ENCODE measurements around the gene IFNA14.
"Not testable (repeated sequence)": the region's sequence is repeated elsewhere in the genome, so short reads cannot be mapped to it uniquely, and the experiment has no call there.

Gene IFNA14

DNA sequence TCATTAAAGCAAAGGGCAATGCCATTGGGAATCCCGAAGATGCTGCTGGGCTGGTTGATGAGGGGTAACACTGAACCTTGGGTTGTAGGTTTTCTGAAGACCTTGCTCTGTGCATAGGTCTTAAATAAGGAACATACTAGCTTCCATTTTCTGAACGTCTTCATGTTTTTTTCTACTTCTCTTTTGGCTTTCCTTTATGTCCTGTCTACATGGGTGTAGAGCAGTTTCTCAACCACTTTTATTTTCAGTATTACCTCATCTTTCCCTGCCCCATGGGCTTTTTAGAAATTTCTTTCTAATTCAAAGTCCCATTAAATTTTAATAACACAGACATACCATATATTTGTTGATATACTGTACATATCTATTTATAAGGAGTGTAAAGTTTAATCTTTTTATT, at the start of gene IFNA14:
TSS of gene IFNA14 (minus strand) at position 95 of the 400 bp plus-strand sequence. CDS start at position 25, 70 bp downstream.
- no peak for ATAC-seq

DNA sequence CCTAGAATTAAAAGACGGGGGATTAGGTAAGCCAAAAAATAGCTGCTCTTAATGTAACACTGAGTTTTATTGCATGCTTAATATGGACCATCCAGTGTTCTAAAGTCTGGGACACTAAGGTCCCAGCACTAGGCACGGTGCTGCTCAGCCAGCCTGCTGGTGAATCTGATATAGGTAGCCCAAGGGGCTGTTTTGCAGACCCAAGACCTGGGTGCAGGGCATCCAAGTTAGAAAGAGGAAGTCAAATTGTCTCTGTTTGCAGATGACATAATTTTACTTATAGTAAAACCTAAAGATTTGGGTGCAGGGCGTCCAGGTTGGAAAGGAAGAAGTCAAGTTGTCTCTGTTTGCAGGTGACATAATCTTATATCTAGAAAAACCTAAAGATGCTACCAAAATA, 47.5 kb upstream of the IFNA14 start:
- no peak for ATAC-seq

GRCh38 chr9:21286659-21287058, 46.9 kb upstream of the IFNA14 start:
- no peak for ATAC-seq

DNA sequence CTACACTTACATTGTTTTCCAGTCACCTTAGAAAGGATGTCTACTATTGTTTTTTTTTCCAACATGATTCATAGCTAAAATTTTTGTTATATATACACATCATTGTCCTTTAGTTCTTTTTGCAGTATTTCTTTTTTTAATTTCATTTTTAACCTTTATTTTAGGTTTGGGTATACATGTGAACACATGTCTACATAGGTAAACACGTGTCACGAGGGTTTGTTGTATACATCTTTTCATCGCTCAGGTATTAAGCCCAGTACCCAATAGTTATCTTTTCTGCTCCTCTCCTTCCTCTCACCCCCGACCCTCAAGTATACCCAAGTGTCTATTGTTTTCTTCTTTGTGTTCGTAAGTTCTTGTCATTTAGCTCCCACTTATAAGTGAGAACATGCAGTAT, 46.3 kb upstream of the IFNA14 start:
- ATAC-seq, result no peak

GRCh38 chr9:21281275-21281674, 41.5 kb upstream of the IFNA14 start:
- ATAC-seq, result no peak

DNA sequence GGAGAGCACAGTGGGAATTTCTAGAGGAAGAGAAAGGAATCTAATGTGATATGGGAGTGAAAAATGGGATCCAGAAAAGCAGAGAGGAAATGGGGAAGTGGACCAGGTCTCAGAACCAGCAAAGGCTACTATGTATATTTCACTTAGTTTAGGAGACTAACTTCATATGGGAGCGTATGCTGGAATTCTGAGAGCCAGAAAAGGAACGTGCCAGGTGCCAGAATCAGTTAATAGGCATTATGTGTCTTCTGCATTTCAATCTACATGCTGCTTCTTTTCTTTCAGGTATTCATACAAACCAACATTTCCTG, 28.5 kb upstream of the IFNA14 start:
- ATAC-seq, result no peak

DNA sequence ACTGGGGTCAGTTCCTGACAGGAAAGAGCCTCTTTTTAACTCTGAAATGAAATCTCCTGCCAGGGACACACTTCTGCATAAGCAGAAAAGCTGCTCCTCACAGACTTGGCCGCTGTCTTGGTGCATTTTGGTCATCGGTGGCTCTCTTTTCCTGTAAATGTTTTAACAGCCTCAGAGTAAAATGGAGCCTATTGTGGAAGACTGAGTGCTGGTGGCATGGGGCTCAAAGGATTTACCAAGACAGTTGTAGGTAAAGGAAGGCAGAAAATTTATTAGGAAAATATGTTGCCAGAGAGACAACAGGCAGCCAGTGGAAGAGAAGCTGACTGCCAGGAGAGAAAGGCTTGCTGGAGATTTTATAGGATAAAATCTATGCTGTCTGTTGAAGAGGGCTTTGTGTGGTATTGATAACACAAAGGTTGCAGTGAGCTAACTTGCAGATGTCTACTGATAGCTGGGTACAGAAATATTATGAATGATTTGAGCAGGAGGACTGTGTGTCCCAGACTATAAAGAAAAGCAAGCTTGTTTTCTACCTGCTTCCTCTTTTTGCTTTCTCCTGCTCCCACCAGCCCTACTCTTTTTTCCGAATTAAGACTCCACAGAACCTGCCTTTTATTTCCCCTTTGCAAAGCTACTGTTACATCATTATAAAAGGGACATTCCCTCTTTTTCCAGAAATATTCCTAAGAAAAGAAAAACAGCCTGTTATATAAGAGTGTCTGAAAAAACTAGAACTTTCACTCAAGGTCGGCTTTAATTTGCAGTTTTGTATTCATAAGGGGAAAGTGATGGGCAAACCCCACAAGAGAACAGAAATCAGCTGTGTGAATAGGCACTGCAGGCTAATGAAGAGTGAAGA, 27.9 kb upstream of the IFNA14 start:
- no peak for ATAC-seq

GRCh38 chr9:21266733-21267484, 27.1 kb upstream of the IFNA14 start:
- no peak for ATAC-seq

DNA sequence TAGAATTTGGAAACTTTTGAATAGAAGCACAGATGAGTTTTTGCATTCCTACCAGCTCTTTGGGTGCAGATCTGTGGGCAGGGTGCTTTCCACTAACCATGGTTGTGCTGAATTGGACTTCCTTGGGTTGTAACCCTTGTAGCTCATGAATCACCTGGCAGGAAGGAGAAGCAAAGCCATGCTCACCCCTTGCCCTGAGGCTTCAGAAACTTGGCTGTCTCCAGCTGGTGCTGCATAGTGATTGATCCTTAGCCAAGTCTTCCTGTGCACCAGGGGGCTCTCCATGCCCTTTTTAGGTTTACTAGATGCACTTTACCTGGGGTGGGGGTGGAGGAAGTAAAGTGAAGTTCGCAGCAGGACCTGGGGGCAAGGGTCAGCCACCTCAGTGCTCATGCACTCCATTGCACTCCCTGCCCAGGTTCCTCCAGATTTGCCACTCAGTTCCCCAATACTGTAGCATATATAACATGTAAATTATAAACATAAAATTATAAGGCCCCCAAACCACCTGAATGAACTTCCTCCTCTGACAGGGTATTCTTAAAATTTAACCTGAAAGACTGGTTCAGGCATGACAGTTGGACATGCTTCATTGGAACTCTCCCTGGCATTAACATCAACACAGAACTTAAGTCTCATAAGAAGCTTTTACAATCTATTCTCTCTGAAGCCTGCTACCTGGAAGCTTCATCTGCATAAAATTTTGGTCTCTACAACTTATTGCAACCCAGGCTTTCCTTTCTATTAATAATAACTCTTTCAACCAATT, 25.8 kb upstream of the IFNA14 start:
- no peak for ATAC-seq

GRCh38 chr9:21255538-21256212, 15.9 kb upstream of the IFNA14 start:
- no peak for ATAC-seq

DNA sequence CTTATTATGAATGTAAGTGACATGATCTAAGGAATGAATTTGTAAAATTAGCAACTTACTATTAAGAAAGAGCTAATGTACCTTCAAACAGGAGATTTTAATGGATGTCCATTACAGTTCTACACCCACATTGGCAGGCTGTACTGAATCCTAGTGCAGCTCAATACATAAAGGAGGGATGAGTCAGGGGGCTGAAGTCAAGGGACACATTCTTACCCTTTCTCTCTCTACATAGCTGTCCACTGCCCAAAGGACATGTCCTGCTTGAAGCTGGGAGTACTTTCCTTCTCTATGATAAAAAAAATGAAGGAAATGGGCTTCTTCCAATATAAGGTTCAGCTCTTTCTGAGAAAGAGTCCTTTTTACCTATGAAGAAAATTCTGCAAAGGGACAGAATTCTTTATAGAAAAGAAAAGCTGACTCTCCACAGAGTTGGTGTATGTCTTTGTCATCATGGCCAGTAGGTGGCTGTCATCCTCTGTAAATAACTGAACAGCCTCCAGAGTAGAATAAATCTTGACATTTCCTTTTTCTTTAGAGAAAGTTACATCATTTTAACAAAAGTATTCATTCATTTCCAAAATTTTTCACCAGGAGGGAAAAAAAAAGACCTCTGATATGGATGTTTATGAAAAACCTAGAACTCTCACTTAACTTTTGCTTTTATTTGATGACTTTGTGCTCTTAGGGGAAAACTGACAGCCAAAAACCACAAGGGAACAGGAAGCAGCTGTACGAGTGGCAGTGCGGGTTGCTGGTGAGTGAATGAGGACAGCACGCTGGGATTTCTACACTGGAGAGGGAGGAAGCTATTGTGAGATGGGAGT, 13.1 kb upstream of the IFNA14 start:
- no peak for ATAC-seq

DNA sequence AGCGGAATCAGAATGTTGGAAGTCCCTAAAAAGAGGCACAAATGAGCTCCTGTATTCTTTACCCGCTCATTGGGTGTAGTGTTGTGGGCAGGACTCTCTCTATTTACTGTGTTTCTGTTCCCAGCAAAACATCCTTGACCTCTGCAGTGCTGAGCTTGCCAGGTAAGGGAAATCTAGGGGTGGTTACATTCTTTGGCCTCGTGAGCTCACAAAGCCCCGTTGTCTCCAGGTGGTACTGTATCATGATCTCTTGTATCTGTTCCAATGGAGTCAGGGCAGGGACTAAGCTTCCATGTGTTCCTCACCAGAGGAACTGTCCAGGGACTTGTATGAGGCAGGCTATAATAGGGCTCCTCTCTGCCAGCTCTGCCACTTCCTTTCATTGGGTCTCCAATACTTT, 11.8 kb upstream of the IFNA14 start:
- no peak for ATAC-seq

GRCh38 chr9:21251190-21251589, 11.4 kb upstream of the IFNA14 start:
- ATAC-seq, result no peak

DNA sequence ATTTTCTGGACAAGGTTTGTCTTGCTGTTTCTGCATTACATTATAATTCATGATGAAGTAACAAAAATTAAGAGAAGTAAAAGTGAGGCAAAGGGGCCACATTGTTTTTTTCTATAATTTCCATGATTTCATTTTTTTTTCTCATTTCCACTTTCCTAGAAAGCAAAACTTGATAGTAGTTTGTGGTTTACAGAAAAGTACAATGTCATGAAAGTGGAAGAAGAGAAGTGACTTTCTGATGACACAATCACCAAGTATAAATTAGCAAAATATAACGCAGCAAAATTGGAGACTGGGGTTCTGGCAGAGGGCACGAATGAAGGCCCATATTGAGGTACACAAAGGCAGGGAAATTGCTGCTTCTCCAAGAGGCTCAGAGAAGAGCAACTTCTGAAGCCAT, 5.0 kb upstream of the IFNA14 start:
- no peak for ATAC-seq

GRCh38 chr9:21236360-21236714, 3.5 kb downstream of the IFNA14 start:
- not testable (repeated sequence) for ATAC-seq

GRCh38 chr9:21235468-21236359, 4.1 kb downstream of the IFNA14 start:
- ATAC-seq, result peak; percentile 36 to 48

GRCh38 chr9:21234153-21234687, 5.6 kb downstream of the IFNA14 start:
- ATAC-seq, result no peak

DNA sequence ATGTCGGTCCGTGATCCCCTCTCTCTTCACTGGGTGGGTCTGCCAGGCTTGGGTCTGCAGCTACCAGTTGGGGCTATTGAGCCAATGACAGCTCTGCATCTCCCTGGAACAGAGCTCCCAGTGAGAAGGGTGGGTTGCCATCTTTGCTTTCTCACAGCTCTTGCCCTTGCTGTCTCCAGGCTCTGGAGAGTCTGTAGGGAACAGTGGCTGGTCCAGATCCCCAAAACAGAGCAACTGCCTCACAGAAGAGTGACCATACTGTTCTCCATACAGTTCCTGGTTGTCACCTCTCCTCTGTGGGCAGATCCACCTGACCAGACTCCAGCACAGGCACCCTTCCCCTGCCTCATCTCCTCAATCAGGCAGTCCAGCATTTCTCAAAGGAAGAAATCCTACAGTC, 6.5 kb downstream of the IFNA14 start:
- ATAC-seq, result no peak

DNA sequence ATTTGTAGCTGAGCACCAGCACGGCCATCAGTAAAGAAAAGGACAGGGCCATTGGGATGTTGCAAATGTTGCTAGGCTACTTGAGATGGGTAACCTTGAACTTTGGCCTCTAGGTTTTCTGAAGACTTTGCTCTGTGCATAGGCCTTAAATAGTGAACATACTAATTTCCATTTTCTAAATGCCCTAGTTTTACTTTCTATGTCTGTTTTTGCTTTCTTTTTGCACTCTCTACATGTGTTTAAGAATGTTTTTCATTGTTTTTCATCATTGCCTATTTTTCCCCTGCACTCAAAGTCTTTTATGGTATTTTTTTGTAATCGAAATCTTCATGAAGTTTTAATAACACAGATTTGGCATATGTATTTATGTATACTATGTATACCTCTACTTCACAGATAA, 11.7 kb downstream of the IFNA14 start, which contains the start of gene IFNA17:
TSS of gene IFNA17 (minus strand) at position 101 of the 400 bp plus-strand sequence. CDS start at position 52, 49 bp downstream.
- ATAC-seq, result no peak

DNA sequence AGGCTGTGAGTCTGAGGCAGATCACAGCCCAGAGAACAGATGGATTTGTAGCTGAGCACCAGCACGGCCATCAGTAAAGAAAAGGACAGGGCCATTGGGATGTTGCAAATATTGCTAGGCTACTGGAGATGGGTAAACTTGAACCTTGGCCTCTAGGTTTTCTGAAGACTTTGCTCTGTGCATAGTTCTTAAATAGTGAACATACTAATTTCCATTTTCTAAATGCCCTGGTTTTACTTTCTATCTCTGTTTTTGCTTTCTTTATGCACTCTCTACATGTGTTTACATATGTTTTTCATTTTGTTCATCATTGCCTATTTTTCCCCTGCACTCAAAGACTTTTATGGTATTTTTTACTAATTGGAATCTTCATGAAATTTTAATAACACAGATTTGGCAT, 22.6 kb downstream of the IFNA14 start, which contains the start of gene IFNA16:
TSS of gene IFNA16 (minus strand) at position 101 of the 400 bp plus-strand sequence. CDS start at position 95, 6 bp downstream.
- not testable (repeated sequence) for ATAC-seq
